Neuronal stem cell (in vitro differentiated cells): ENCODE measurements around the gene AKNAD1.

Source experiments
- DNase-seq: peaks from one replicate; pipeline ENCODE4 v3.0.0-alpha.2; 2013; ENCODE audit warnings: low spot score
- H2AFZ ChIP-seq: one replicate; pipeline ENCODE4 v1.6.1; 2013; ENCODE audit warnings: mild to moderate bottlenecking, low read length, inconsistent platforms
- H2AK5ac ChIP-seq: 2 replicates; pipeline ENCODE4 v1.6.1; 2013; ENCODE audit warnings: low read depth, mild to moderate bottlenecking, inconsistent platforms, low read length, moderate library complexity, mixed read lengths
- H2BK120ac ChIP-seq: 2 replicates; pipeline ENCODE4 v1.6.1; 2013; ENCODE audit warnings: low read depth, mild to moderate bottlenecking, inconsistent platforms, low read length, moderate library complexity, mixed read lengths
- H2BK12ac ChIP-seq: one replicate; pipeline ENCODE4 v1.6.1; 2013; ENCODE audit warnings: low read length, inconsistent platforms
- H2BK15ac ChIP-seq: 2 replicates; pipeline ENCODE4 v1.6.1; 2013; ENCODE audit warnings: mild to moderate bottlenecking, low read length, inconsistent platforms, mixed read lengths
- H2BK5ac ChIP-seq: one replicate; pipeline ENCODE4 v1.6.1; 2013; ENCODE audit warnings: inconsistent platforms, mild to moderate bottlenecking, low read length, moderate library complexity
- H3K14ac ChIP-seq: one replicate; pipeline ENCODE4 v1.6.1; 2013; ENCODE audit warnings: low read length, inconsistent platforms
- H3K18ac ChIP-seq: 2 replicates; pipeline ENCODE4 v1.6.1; 2013; ENCODE audit warnings: low read length, inconsistent platforms
- H3K23ac ChIP-seq: 2 replicates; pipeline ENCODE4 v1.6.1; 2013; ENCODE audit warnings: low read depth, mild to moderate bottlenecking, mixed read lengths, low read length, inconsistent platforms; ENCODE audit not compliant: poor library complexity
- H3K27ac ChIP-seq: replicated peaks from 3 replicates; pipeline ENCODE4 v1.5.1; 2013; ENCODE audit warnings: low read length, inconsistent platforms
- H3K27me3 ChIP-seq, 3 experiments: 2 replicates each; pipeline ENCODE4 v1.6.1; 2013; ENCODE audit warnings: low read length in 3 of 3, mild to moderate bottlenecking in 2 of 3, inconsistent platforms in 1 of 3, low read depth in 1 of 3, mixed read lengths in 1 of 3, moderate library complexity in 1 of 3; ENCODE audit not compliant: control insufficient read depth in 3 of 3, insufficient read depth in 3 of 3
- H3K36me3 ChIP-seq, 2 donors: replicated peaks in 1 of 2; 2 replicates each; pipeline ENCODE4 v1.6.1; 2013; ENCODE audit warnings: low read length in 2 of 2; ENCODE audit not compliant: control insufficient read depth in 2 of 2, insufficient read depth in 2 of 2
- H3K4ac ChIP-seq: 2 replicates; pipeline ENCODE4 v1.6.1; 2013; ENCODE audit warnings: inconsistent platforms, mild to moderate bottlenecking, low read length, moderate library complexity
- H3K4me1 ChIP-seq, 2 donors: 1 replicate in 1 of 2; 2 replicates in 1 of 2; pipeline ENCODE4 v1.6.1; 2013; ENCODE audit warnings: low read length in 2 of 2, low read depth in 1 of 2; ENCODE audit not compliant: control insufficient read depth in 2 of 2, insufficient read depth in 1 of 2
- H3K4me2 ChIP-seq: one replicate; pipeline ENCODE4 v1.6.1; 2013; ENCODE audit warnings: mild to moderate bottlenecking, low read length, inconsistent platforms; ENCODE audit not compliant: insufficient read depth, poor library complexity, severe bottlenecking
- H3K4me3 ChIP-seq, 2 donors: 2 replicates each; pipeline ENCODE4 v1.5.1; 2013; ENCODE audit warnings: low read length in 2 of 2, mild to moderate bottlenecking in 2 of 2, inconsistent platforms in 1 of 2, moderate library complexity in 1 of 2
- H3K79me1 ChIP-seq: one replicate; pipeline ENCODE4 v1.6.1; 2013; ENCODE audit warnings: low read depth, mild to moderate bottlenecking, inconsistent platforms, low read length, moderate library complexity
- H3K9ac ChIP-seq: one replicate; pipeline ENCODE4 v1.6.1; 2013; ENCODE audit warnings: mild to moderate bottlenecking, low read depth, low read length, inconsistent platforms; ENCODE audit not compliant: poor library complexity
- H3K9me3 ChIP-seq, 2 donors: replicated peaks in 1 of 2; 2 replicates each; pipeline versions ENCODE3 to v1.6.1; 2013; ENCODE audit warnings: low read length in 2 of 2, mild to moderate bottlenecking in 2 of 2, inconsistent platforms in 1 of 2, low read depth in 1 of 2, mixed read lengths in 1 of 2, moderate library complexity in 1 of 2; ENCODE audit not compliant: control insufficient read depth in 2 of 2, insufficient read depth in 1 of 2
- H4K8ac ChIP-seq: one replicate; pipeline ENCODE4 v1.6.1; 2013; ENCODE audit warnings: low read depth, mild to moderate bottlenecking, inconsistent platforms, low read length, moderate library complexity
- H4K91ac ChIP-seq: one replicate; pipeline ENCODE4 v1.6.1; 2013; ENCODE audit warnings: low read length, low read depth, mild to moderate bottlenecking, inconsistent platforms; ENCODE audit not compliant: poor library complexity
- WGBS, 2 donors: extraction: QIAGEN DNeasy Blood & Tissue Kit; methylation state at CpG; one replicate each; pipeline ENCODE4 v1.1.7; 2013; ENCODE audit warnings: missing lambda C conversion rate in 2 of 2, mixed read lengths in 1 of 2; ENCODE audit not compliant: insufficient read length in 2 of 2, insufficient replicate concordance in 1 of 2; ENCODE audit errors: extremely low coverage in 2 of 2; 5-methylcytosine and 5-hydroxymethylcytosine counted together

AKNAD1 gene

DNA sequence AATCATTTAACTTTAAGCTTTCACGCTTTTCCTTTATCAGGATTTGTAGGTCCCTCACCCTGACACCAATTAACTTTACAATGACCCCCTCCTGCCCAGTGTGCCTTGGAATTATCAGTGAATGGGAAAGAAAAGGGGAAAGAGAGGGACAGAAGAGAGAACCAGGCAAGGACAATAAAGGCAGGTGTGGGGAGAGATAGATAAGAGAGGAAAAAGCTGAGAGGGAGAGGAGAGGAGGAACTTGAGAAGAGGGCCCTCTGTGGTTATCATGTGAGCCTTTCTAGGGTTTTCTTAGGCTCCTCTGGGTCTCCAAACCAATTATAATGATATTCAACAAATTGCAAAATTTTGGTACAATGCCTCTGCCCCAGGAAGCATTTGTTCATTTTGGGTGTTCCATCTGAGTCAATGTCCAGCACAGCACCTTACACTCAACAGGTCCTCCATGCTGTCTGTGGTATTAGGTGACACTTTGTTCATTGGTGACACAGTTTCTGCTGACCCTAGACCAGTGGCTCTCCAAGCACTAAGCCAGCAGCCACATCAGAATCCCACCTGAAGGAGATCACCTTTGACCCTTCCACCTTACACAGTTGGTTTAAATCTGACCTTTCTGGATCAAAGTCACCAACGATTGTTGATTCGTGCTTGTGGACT is 14.2 kb downstream of the AKNAD1 start:
- H2BK12ac ChIP-seq, result no peak overlapping the region
- H2BK15ac ChIP-seq, result no peak overlapping the region
- no peak overlapping the region for H4K91ac ChIP-seq
- no peak overlapping the region for H3K14ac ChIP-seq
- DNase-seq, result no peak
- H3K36me3 ChIP-seq, result no peaks in the 10 kb centered on the region
- no peak overlapping the region for H3K27ac ChIP-seq
- no peak overlapping the region for H2BK5ac ChIP-seq
- H3K4ac ChIP-seq, result no peak overlapping the region
- no peak overlapping the region for H3K23ac ChIP-seq
- H2AFZ ChIP-seq, result no peak overlapping the region
- no peaks in the 10 kb centered on the region for H3K79me1 ChIP-seq
- H3K9me3 ChIP-seq, result peaks cover 0 to 5% of the 10 kb centered on the region in 2 donors
- no peak overlapping the region for H2AK5ac ChIP-seq
- H3K4me2 ChIP-seq, result no peak overlapping the region
- no peak overlapping the region for H3K4me3 ChIP-seq
- no peak overlapping the region for H2BK120ac ChIP-seq
- H3K18ac ChIP-seq, result no peak overlapping the region
- no peak overlapping the region for H3K9ac ChIP-seq
- no peak overlapping the region for H4K8ac ChIP-seq
- WGBS, 2 donors, result no CpG with 5 or more reads among the region's 3 CpGs
- H3K27me3 ChIP-seq, result no peaks in the 10 kb centered on the region
- peaks cover 0 to 8% of the 10 kb centered on the region in 2 donors for H3K4me1 ChIP-seq

DNA sequence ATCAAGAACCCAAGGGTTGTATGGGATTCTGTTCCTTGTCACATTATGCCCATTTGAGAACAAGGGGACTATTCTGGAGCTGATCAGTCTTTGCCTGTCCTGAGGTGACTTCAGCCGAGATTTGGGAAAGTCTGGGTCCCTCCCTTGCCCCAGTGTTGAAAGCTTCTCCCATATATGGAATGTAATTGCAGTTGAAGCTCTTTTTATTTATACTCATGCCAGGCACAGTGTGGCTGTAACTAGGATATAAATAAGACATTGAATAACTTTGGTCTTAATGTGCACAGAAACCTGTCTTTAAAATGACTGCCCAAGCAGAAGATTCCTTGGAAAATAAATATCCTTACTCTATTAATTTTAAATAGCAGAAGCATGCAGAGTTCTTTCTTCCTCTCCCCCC is 15.2 kb downstream of the AKNAD1 start:
- Histone ChIP-seq H4K91ac (no peak overlapping the region), H3K4me1 (peaks cover 0 to 8% of the 10 kb centered on the region in 2 donors)
- no CpG with 5 or more reads among the region's 1 CpG for WGBS, 2 donors

DNA sequence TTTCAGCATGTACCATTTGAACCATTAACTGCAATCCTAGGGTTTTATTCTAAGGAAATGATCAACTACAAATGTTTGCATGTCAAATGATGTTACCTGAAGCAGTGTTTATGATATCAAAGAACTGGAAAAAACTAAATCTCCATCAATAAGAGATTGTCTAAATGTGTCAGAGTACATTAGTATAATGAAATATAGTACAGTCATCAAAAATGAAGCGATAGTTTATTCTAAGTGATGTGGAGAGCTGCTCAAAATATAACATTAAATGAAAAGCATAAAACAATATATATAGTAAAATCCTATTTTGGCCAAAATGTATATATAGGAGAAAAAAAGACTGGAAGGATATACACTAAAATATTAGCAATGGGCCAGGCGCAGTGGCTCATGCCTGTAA is 24.0 kb downstream of the AKNAD1 start:
- Histone ChIP-seq H2AFZ (no peak overlapping the region), H3K4ac (no peak overlapping the region), H3K4me2 (no peak overlapping the region), H3K4me3 (no peak overlapping the region), H3K23ac (no peak overlapping the region), H3K9ac (no peak overlapping the region), H2BK12ac (no peak overlapping the region), H3K27me3 (no peaks in the 10 kb centered on the region), H2BK5ac (no peak overlapping the region), H2AK5ac (no peak overlapping the region), H4K91ac (no peak overlapping the region), H3K27ac (no peak overlapping the region), H3K18ac (no peak overlapping the region), H2BK120ac (no peak overlapping the region), H3K79me1 (no peaks in the 10 kb centered on the region), H3K36me3 (no peaks in the 10 kb centered on the region), H4K8ac (no peak overlapping the region), H2BK15ac (no peak overlapping the region), H3K9me3 (no peaks in the 10 kb centered on the region), H3K14ac (no peak overlapping the region), H3K4me1 (peaks cover 7% of the 10 kb centered on the region in 2 donors)
- no CpG with 5 or more reads among the region's 2 CpGs for WGBS, 2 donors
- DNase-seq, result no peak

More for the DNA sequence above, 15.2 kb downstream of the AKNAD1 start:
- Histone ChIP-seq H3K4me2 (no peak overlapping the region), H3K9me3 (peaks cover 0 to 5% of the 10 kb centered on the region in 2 donors), H2BK12ac (no peak overlapping the region), H3K23ac (no peak overlapping the region), H3K14ac (no peak overlapping the region), H4K8ac (no peak overlapping the region), H3K4ac (no peak overlapping the region), H2AFZ (no peak overlapping the region), H2BK5ac (no peak overlapping the region), H3K36me3 (no peaks in the 10 kb centered on the region), H3K27ac (no peak overlapping the region), H3K4me3 (no peak overlapping the region), H2AK5ac (no peak overlapping the region), H3K9ac (no peak overlapping the region), H2BK15ac (no peak overlapping the region), H3K27me3 (no peaks in the 10 kb centered on the region), H3K79me1 (no peaks in the 10 kb centered on the region), H2BK120ac (no peak overlapping the region), H3K18ac (no peak overlapping the region)
- no peak for DNase-seq

DNA sequence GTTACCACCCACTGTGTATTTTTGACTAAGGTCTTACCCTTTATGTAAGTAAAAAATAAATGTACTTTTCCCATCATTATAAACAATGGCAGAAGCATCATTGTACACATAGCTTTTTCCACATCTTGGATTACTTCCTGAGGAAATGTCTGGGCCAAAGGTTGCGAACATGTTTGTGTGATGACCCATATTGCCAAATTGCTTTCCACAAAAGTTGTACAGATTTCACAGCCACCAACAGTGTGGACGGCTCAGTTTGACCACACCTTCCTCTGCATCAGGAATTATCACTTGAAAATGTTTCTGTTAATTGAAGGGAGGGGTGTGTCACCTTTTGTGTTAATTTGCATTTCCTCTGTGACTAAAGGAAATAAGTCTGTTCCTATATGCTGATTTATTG is 25.7 kb downstream of the AKNAD1 start:
- no peak overlapping the region for H3K4me2 ChIP-seq
- no peak for DNase-seq
- H3K27ac ChIP-seq, result no peak overlapping the region
- H3K9me3 ChIP-seq, result no peaks in the 10 kb centered on the region
- H3K9ac ChIP-seq, result no peak overlapping the region
- no peak overlapping the region for H4K8ac ChIP-seq
- H2AFZ ChIP-seq, result no peak overlapping the region
- no peak overlapping the region for H2BK12ac ChIP-seq
- H2BK5ac ChIP-seq, result no peak overlapping the region
- no peak overlapping the region for H3K23ac ChIP-seq
- no peaks in the 10 kb centered on the region for H3K27me3 ChIP-seq
- H2BK120ac ChIP-seq, result no peak overlapping the region
- no peak overlapping the region for H3K14ac ChIP-seq
- H3K79me1 ChIP-seq, result no peaks in the 10 kb centered on the region
- no CpG with 5 or more reads among the region's 2 CpGs for WGBS, 2 donors
- H3K18ac ChIP-seq, result no peak overlapping the region
- no peak overlapping the region for H3K4me3 ChIP-seq
- no peaks in the 10 kb centered on the region for H3K36me3 ChIP-seq
- H3K4ac ChIP-seq, result no peak overlapping the region
- H3K4me1 ChIP-seq, result peaks cover 7% of the 10 kb centered on the region in 2 donors
- H2AK5ac ChIP-seq, result no peak overlapping the region
- H2BK15ac ChIP-seq, result no peak overlapping the region
- no peak overlapping the region for H4K91ac ChIP-seq
